ENCODE results near the gene C1QTNF5.
A peak's percentile ranks its signal among the peaks of the same experiment; 100 is the strongest.

The C1QTNF5 gene

GRCh38 chr11:119335655-119336543 is 4.8 kb downstream of the C1QTNF5 start:
- no peak for DNase-seq

- DNase-seq, result no peak
Observed at GRCh38 chr11:119335091-119335654, 5.5 kb downstream of the C1QTNF5 start.

GRCh38 chr11:119334174-119334930 is 6.3 kb downstream of the C1QTNF5 start, which contains the start of gene RNF26:
Gene RNF26 (plus strand): TSS chr11:119334527. CDS start chr11:119335123, 596 bp downstream.
- DNase-seq, result peak; percentile 96

- no peak for DNase-seq
Observed at GRCh38 chr11:119332111-119332765, 8.4 kb downstream of the C1QTNF5 start.

- no peak for DNase-seq
Observed at GRCh38 chr11:119330237-119330636, 10.4 kb downstream of the C1QTNF5 start.

- no peak for DNase-seq
Observed at GRCh38 chr11:119329320-119329719, 11.4 kb downstream of the C1QTNF5 start.

- no peak for DNase-seq
Observed at GRCh38 chr11:119324189-119324588, 16.5 kb downstream of the C1QTNF5 start.

GRCh38 chr11:119323532-119324033 is 17.1 kb downstream of the C1QTNF5 start:
- DNase-seq, result no peak

- no peak for DNase-seq
Observed at GRCh38 chr11:119322921-119323531, 17.7 kb downstream of the C1QTNF5 start.

GRCh38 chr11:119322360-119322739 is 18.3 kb downstream of the C1QTNF5 start:
- DNase-seq, result no peak

- DNase-seq, result no peak
Observed at GRCh38 chr11:119320776-119321524, 19.7 kb downstream of the C1QTNF5 start.

- no peak for DNase-seq
Observed at GRCh38 chr11:119320240-119320775, 20.4 kb downstream of the C1QTNF5 start.

GRCh38 chr11:119319700-119320239 is 20.9 kb downstream of the C1QTNF5 start:
- no peak for DNase-seq

GRCh38 chr11:119319136-119319699 is 21.5 kb downstream of the C1QTNF5 start:
- no peak for DNase-seq

GRCh38 chr11:119318240-119319135 is 22.2 kb downstream of the C1QTNF5 start:
- DNase-seq, result no peak

- DNase-seq, result no peak
Observed at GRCh38 chr11:119317592-119318239, 23.0 kb downstream of the C1QTNF5 start.

GRCh38 chr11:119316729-119317591 is 23.7 kb downstream of the C1QTNF5 start, which contains the start of gene MCAM:
Gene MCAM (minus strand): TSS chr11:119317130. CDS start chr11:119317101, 29 bp downstream.
- no peak for DNase-seq
